Panc1 (cell line): Measurements from ENCODE around the gene SPRY1. TPM values are rescaled to one million over a fixed set of nuclear protein-coding genes. Genes with fewer than 3 reads are reported as not detected.
A peak's percentile ranks its signal among the peaks of the same experiment; 100 is the strongest.

Experiments
- ATAC-seq: fragments of 200-7000 bp; cut with Tn5 transposase; 2 replicates; pipeline ENCODE4 v1.9.1; 2020; ENCODE audit warnings: mild to moderate bottlenecking, moderate library complexity
- BruUV-seq: library from RNA; stranded (reverse); fragments of 400-500 nt; replicated peaks from 2 replicates; lab custom pipeline; 2021; lab: Mats Ljungman, UMichigan
- CTCF ChIA-PET: fragments of 300-600 bp; sonication (Branson Sonifier 250); formaldehyde crosslinking; loops from one replicate; lab custom pipeline; 2022; ENCODE audit warnings: antibody characterized with exemption; lab: Charles Lee
- POLR2A ChIA-PET: fragments of 300-600 bp; sonication (Branson Sonifier 250); formaldehyde crosslinking; loops from one replicate; lab custom pipeline; 2022; ENCODE audit warnings: antibody characterized with exemption; lab: Charles Lee
- DNase-seq: peaks from one replicate; pipeline ENCODE4 v3.0.0-alpha.2; 2010; ENCODE audit warnings: low read depth, low spot score
- H3K27ac ChIP-seq: 2 replicates; pipeline ENCODE4 v1.5.1; 2011; ENCODE audit warnings: mild to moderate bottlenecking, low read length, inconsistent platforms
- H3K27me3 ChIP-seq: fragments of 200-500 bp; sonication (Bioruptor generic); 2 replicates; pipeline ENCODE4 v1.6.0; 2014; ENCODE audit warnings: low read length, inconsistent platforms; ENCODE audit not compliant: control insufficient read depth, insufficient read depth
- H3K36me3 ChIP-seq: fragments of 200-500 bp; sonication (Bioruptor generic); 2 replicates; pipeline ENCODE4 v1.5.1; 2014; ENCODE audit warnings: inconsistent platforms, mild to moderate bottlenecking, low read length, moderate library complexity; ENCODE audit not compliant: control insufficient read depth, insufficient read depth
- H3K4me1 ChIP-seq: 2 replicates; pipeline ENCODE4 v1.5.1; 2011; ENCODE audit warnings: inconsistent platforms, mild to moderate bottlenecking, low read length, moderate library complexity; ENCODE audit not compliant: control insufficient read depth, insufficient read depth
- H3K4me3 ChIP-seq, 2 experiments: 2 replicates each; pipeline ENCODE4 v1.5.1; 2011 to 2012; ENCODE audit warnings: low read depth in 2 of 2, low read length in 2 of 2, mild to moderate bottlenecking in 2 of 2, inconsistent platforms in 1 of 2, moderate library complexity in 1 of 2
- H3K9me3 ChIP-seq: fragments of 200-500 bp; sonication (Bioruptor generic); 2 replicates; pipeline ENCODE4 v1.5.1; 2014; ENCODE audit warnings: low read depth, mild to moderate bottlenecking, inconsistent platforms, low read length, moderate library complexity; ENCODE audit not compliant: control insufficient read depth, insufficient read depth
- POLR2AphosphoS5 ChIP-seq: IDR thresholded peaks from 2 replicates; pipeline ENCODE4 v1.6.1; 2012; ENCODE audit warnings: mild to moderate bottlenecking, low read depth, low read length, moderate library complexity
- SIN3A ChIP-seq: IDR thresholded peaks from 2 replicates; pipeline ENCODE4 v1.6.1; 2012; ENCODE audit warnings: low read depth, mild to moderate bottlenecking, low read length, moderate library complexity, borderline replicate concordance; ENCODE audit not compliant: insufficient read depth
- TCF7L2 ChIP-seq: IDR thresholded peaks from 2 replicates; pipeline ENCODE4 v1.6.1; 2011; ENCODE audit warnings: mild to moderate bottlenecking, low read depth, low read length, inconsistent platforms
- in situ Hi-C: cut with HindIII; loops from 2 replicates; pipeline ENCODE4 v1.10.0; 2016; ENCODE audit warnings: low sequenced_read_pairs, low pct_unique_long_range_greater_than_20kb
- intact Hi-C: fragments of 100-400 bp; cut with micrococcal nuclease; formaldehyde crosslinking; loops from one replicate; pipeline ENCODE4 v1.10.0; 2022; ENCODE audit not compliant: unreplicated experiment
- total RNA-seq: library from RNA; stranded (reverse); gene quantifications from one replicate; pipeline ENCODE4 v1.2.1, GENCODE V29; 2021; ENCODE audit not compliant: unreplicated experiment
- TF ChIP-seq, protein P1 (sequence below): fragments of 450-650 bp; IDR thresholded peaks from 2 replicates; pipeline ENCODE4 v1.5.1; 2017; ENCODE audit warnings: mild to moderate bottlenecking
- TF ChIP-seq, protein P2 (sequence below), 2 experiments: IDR thresholded peaks; 2 replicates each; pipeline ENCODE4 v1.6.1; 2011 to 2012; ENCODE audit warnings: low read depth in 2 of 2, control low read depth in 1 of 2, low read length in 1 of 2, mild to moderate bottlenecking in 1 of 2, moderate library complexity in 1 of 2; ENCODE audit not compliant: insufficient read depth in 1 of 2

The SPRY1 gene
- total RNA-seq, 1 experiment from 2014 or later = 77.8 TPM

DNA sequence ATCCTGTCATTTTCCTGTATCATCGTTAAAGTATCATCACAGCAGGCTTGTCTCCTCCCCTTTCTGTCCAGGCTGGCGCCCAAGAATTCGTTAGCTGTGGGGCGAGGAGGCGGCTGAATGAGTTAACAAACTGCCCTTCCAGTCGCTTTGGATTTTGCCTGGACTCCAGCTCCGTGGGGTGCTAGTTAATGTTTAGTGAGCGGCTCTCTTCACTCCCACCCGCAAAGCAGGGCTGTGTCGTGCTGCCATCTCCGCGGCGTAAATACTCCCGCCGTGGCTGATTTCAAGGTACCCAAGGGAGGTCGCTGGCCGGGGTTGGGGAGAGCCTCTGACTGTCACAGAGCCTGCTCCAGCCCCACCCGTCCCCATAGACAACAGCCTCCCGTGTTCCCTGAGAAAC is 44.9 kb upstream of the SPRY1 start:
- DNase-seq (no peak), ATAC-seq (no peak)
- BruUV-seq = no TSS peak
- ChIA-PET POLR2A (no interaction called here), CTCF (interaction anchor here (0.8 kb wide), 1 partner anchor 320 kb away, joined by 3 read pairs; no protein-coding TSS in a partner anchor)
- Histone ChIP-seq H3K4me1 (no peaks in the 10 kb centered on the region; the same call in 1 of the 2 replicates), H3K27me3 (no peaks in the 10 kb centered on the region), H3K27ac (no peak overlapping the region; the same call in 1 of the 2 replicates), H3K4me3 (no peak overlapping the region), H3K36me3 (no peaks in the 10 kb centered on the region), H3K9me3 (no peaks in the 10 kb centered on the region)
- no peak for TF ChIP-seq POLR2AphosphoS5
- TF ChIP-seq SIN3A = no peak
- TF ChIP-seq TCF7L2 = no peak
- TF ChIP-seq, protein P1, sequence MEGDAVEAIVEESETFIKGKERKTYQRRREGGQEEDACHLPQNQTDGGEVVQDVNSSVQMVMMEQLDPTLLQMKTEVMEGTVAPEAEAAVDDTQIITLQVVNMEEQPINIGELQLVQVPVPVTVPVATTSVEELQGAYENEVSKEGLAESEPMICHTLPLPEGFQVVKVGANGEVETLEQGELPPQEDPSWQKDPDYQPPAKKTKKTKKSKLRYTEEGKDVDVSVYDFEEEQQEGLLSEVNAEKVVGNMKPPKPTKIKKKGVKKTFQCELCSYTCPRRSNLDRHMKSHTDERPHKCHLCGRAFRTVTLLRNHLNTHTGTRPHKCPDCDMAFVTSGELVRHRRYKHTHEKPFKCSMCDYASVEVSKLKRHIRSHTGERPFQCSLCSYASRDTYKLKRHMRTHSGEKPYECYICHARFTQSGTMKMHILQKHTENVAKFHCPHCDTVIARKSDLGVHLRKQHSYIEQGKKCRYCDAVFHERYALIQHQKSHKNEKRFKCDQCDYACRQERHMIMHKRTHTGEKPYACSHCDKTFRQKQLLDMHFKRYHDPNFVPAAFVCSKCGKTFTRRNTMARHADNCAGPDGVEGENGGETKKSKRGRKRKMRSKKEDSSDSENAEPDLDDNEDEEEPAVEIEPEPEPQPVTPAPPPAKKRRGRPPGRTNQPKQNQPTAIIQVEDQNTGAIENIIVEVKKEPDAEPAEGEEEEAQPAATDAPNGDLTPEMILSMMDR = no peak
- TF ChIP-seq, protein P2, sequence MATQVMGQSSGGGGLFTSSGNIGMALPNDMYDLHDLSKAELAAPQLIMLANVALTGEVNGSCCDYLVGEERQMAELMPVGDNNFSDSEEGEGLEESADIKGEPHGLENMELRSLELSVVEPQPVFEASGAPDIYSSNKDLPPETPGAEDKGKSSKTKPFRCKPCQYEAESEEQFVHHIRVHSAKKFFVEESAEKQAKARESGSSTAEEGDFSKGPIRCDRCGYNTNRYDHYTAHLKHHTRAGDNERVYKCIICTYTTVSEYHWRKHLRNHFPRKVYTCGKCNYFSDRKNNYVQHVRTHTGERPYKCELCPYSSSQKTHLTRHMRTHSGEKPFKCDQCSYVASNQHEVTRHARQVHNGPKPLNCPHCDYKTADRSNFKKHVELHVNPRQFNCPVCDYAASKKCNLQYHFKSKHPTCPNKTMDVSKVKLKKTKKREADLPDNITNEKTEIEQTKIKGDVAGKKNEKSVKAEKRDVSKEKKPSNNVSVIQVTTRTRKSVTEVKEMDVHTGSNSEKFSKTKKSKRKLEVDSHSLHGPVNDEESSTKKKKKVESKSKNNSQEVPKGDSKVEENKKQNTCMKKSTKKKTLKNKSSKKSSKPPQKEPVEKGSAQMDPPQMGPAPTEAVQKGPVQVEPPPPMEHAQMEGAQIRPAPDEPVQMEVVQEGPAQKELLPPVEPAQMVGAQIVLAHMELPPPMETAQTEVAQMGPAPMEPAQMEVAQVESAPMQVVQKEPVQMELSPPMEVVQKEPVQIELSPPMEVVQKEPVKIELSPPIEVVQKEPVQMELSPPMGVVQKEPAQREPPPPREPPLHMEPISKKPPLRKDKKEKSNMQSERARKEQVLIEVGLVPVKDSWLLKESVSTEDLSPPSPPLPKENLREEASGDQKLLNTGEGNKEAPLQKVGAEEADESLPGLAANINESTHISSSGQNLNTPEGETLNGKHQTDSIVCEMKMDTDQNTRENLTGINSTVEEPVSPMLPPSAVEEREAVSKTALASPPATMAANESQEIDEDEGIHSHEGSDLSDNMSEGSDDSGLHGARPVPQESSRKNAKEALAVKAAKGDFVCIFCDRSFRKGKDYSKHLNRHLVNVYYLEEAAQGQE (IDR thresholded peaks at IDR 0.05; ENCODE audit: insufficient read depth in 1 of 2, low read depth in 2 of 2, low read length in 1 of 2) = no peak
- intact Hi-C loops (no loop called here), in situ Hi-C loops (no loop called here)

DNA sequence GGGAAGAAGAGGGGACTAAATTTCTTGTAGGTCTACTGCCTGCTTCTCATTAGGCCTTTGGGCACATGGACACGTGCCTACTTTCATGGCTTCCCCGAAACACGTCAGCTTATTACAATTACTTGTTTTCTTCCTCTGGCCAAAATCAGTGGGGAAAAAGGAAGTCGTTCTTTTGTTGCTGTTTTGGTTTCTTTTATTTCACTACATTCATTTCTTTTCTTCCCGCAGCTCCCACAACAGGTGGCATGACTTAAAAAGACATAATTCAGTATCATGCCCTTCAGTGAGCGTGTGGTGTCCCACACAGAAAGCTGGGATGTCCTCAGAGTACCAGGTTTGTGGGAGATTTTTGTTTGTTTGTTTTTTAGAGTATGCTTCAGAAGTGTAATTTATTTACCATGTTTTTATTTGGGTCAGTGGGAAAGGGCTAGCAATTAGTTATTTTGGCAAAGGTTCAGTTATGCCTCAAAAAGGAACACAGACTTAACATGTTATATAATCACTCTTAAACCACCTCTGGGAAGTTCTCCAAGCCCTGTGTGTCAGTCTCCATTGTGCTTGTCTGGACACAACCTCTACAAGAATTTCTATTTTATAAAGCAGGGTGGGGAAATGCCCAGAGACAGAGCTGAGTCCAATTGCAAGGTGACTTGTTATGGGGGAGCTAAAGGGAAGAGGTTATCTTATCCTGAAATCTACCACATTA is 44.2 kb upstream of the SPRY1 start:
- in situ Hi-C loops (no loop called here), intact Hi-C loops (no loop called here)
- no TSS peak for BruUV-seq
- TF ChIP-seq, protein P2 (IDR thresholded peaks at IDR 0.05; ENCODE audit: insufficient read depth in 1 of 2, low read depth in 2 of 2, low read length in 1 of 2) = no peak
- no peak for TF ChIP-seq POLR2AphosphoS5
- no peak for TF ChIP-seq TCF7L2
- TF ChIP-seq, protein P1 = no peak
- TF ChIP-seq SIN3A = no peak
- H3K36me3 ChIP-seq = no peaks in the 10 kb centered on the region
- ATAC-seq = no peak
- DNase-seq = no peak
- H3K27ac ChIP-seq = peak overlapping the region; percentile 29; the same call in 1 of the 2 replicates
- CTCF ChIA-PET = interaction anchor here (0.8 kb wide), 1 partner anchor 319 kb away, joined by 3 read pairs; no protein-coding TSS in a partner anchor
- no peaks in the 10 kb centered on the region for H3K9me3 ChIP-seq
- H3K4me1 ChIP-seq = no peaks in the 10 kb centered on the region; the same call in 1 of the 2 replicates
- POLR2A ChIA-PET = no interaction called here
- H3K27me3 ChIP-seq = no peaks in the 10 kb centered on the region
- no peak overlapping the region for H3K4me3 ChIP-seq
